Lower lobe of right lung (tissue), 2 donors: Measurements from ENCODE around the gene COL5A3. TPM values are rescaled to one million over a fixed set of nuclear protein-coding genes. Genes with fewer than 3 reads are reported as not detected.

Source experiments
- ATAC-seq, 2 donors: fragments of 200-7000 bp; cut with Tn5 transposase; one replicate each; pipeline ENCODE4 v1.9.1; 2020 to 2022; ENCODE audit warnings: mild to moderate bottlenecking in 2 of 2, moderate library complexity in 2 of 2
- DNase-seq: peaks from one replicate; pipeline ENCODE4 v3.0.0-alpha.2; 2020
- H3K27ac ChIP-seq: fragments of 200-600 bp; one replicate; pipeline ENCODE4 v1.8.0; 2022
- H3K27me3 ChIP-seq: fragments of 200-600 bp; one replicate; pipeline ENCODE4 v1.8.0; 2022; ENCODE audit warnings: low read depth
- H3K36me3 ChIP-seq: fragments of 200-600 bp; one replicate; pipeline ENCODE4 v1.8.0; 2022; ENCODE audit warnings: mild to moderate bottlenecking
- H3K4me1 ChIP-seq: fragments of 200-600 bp; one replicate; pipeline ENCODE4 v1.8.0; 2022
- H3K4me3 ChIP-seq: fragments of 200-600 bp; one replicate; pipeline ENCODE4 v1.8.0; 2022; ENCODE audit warnings: mild to moderate bottlenecking
- H3K9me3 ChIP-seq: fragments of 200-600 bp; one replicate; pipeline ENCODE4 v1.8.0; 2022
- CTCF ChIP-seq: fragments of 200-600 bp; IDR thresholded peaks from one replicate; pipeline ENCODE4 v1.8.0; 2022; ENCODE audit warnings: antibody characterized with exemption, mild to moderate bottlenecking
- intact Hi-C: fragments of 100-400 bp; cut with DNase I; formaldehyde crosslinking; loops from one replicate; pipeline ENCODE4 v1.11.0; 2022
- total RNA-seq: library from RNA; stranded (reverse); fragmentation: NEBNext Ultra II Directional; extraction: Animal tissue kit (Norgen Biotek cat#: 25700); gene quantifications from one replicate; pipeline ENCODE4 v1.2.1, GENCODE V29; 2021
- donor health status: DM: no; HTN: yes; CAD: no; lungs with severe emphysema.

Gene COL5A3
- total RNA-seq, 1 donor from 2014 or later = 8.9 TPM

- intact Hi-C loops = no loop called here
- ATAC-seq = no peak
- H3K9me3 ChIP-seq = peaks cover 4% of the 10 kb centered on the region
- no peaks in the 10 kb centered on the region for H3K4me1 ChIP-seq
- no peak overlapping the region for H3K27ac ChIP-seq
- no peak overlapping the region for H3K4me3 ChIP-seq
- H3K36me3 ChIP-seq = no peaks in the 10 kb centered on the region
- no peak for TF ChIP-seq CTCF
- DNase-seq = no peak
- H3K27me3 ChIP-seq = peaks cover 4% of the 10 kb centered on the region
These were observed 66.6 kb downstream of the COL5A3 start for GRCh38 chr19:9943744-9944143.

- no peak for TF ChIP-seq CTCF
- H3K4me1 ChIP-seq = peaks cover 5% of the 10 kb centered on the region
- peaks cover 16% of the 10 kb centered on the region for H3K27me3 ChIP-seq
- H3K36me3 ChIP-seq = no peaks in the 10 kb centered on the region
- no peak for DNase-seq
- peaks cover 4% of the 10 kb centered on the region for H3K9me3 ChIP-seq
- H3K27ac ChIP-seq = no peak overlapping the region
- intact Hi-C loops = no loop called here
- no peak for ATAC-seq
- no peak overlapping the region for H3K4me3 ChIP-seq
These were observed 68.6 kb downstream of the COL5A3 start for GRCh38 chr19:9941671-9942070.

- Histone ChIP-seq H3K9me3 (peaks cover 4% of the 10 kb centered on the region), H3K27me3 (peaks cover 19% of the 10 kb centered on the region), H3K4me3 (no peak overlapping the region), H3K36me3 (no peaks in the 10 kb centered on the region), H3K27ac (no peak overlapping the region), H3K4me1 (peaks cover 7% of the 10 kb centered on the region)
- no peak for TF ChIP-seq CTCF
- ATAC-seq (no peak), DNase-seq (no peak)
- intact Hi-C loops = no loop called here
These were observed 69.1 kb downstream of the COL5A3 start for GRCh38 chr19:9941231-9941630.

- ATAC-seq (no peak), DNase-seq (no peak)
- no peak for TF ChIP-seq CTCF
- Histone ChIP-seq H3K9me3 (peaks cover 4% of the 10 kb centered on the region), H3K27me3 (peaks cover 23% of the 10 kb centered on the region), H3K27ac (no peak overlapping the region), H3K4me3 (no peak overlapping the region), H3K4me1 (peaks cover 7% of the 10 kb centered on the region), H3K36me3 (no peaks in the 10 kb centered on the region)
- intact Hi-C loops = no loop called here
These were observed 69.5 kb downstream of the COL5A3 start for GRCh38 chr19:9940778-9941177.

GRCh38 chr19:9939301-9939913, 70.9 kb downstream of the COL5A3 start:
- Histone ChIP-seq H3K36me3 (no peaks in the 10 kb centered on the region), H3K4me1 (peaks cover 12% of the 10 kb centered on the region), H3K4me3 (no peak overlapping the region), H3K27ac (no peak overlapping the region), H3K9me3 (peaks cover 4% of the 10 kb centered on the region), H3K27me3 (peaks cover 36% of the 10 kb centered on the region)
- TF ChIP-seq CTCF = no peak
- DNase-seq (no peak), ATAC-seq (no peak)
- intact Hi-C loops = loop anchor here (10.0 kb wide), 1 partner anchor 85 kb away; no protein-coding TSS in a partner anchor
